NOMO-1 treated with dmso at 0.1 percent for 144 hours (cell line): ENCODE measurements around the gene GATA1.
"Not testable (repeated sequence)": the region's sequence is repeated elsewhere in the genome, so short reads cannot be mapped to it uniquely, and the experiment has no call there.

Experiments used
- DNase-seq: peaks from one replicate; lab custom pipeline; 2025; ENCODE audit not compliant: unreplicated experiment; lab: John Stamatoyannopoulos, UW

Gene GATA1

GRCh38 chrX:48806081-48806480 lies 19.7 kb downstream of the GATA1 start:
- DNase-seq = no peak

GRCh38 chrX:48813644-48814043 lies 27.3 kb downstream of the GATA1 start:
- no peak for DNase-seq

GRCh38 chrX:48814722-48815121 lies 28.3 kb downstream of the GATA1 start:
- no peak for DNase-seq

- DNase-seq = no peak
Measured at GRCh38 chrX:48815266-48815665, 28.9 kb downstream of the GATA1 start.

- DNase-seq = no peak
Measured at GRCh38 chrX:48816014-48816810, 29.8 kb downstream of the GATA1 start.

GRCh38 chrX:48818098-48818497 lies 31.7 kb downstream of the GATA1 start:
- no peak for DNase-seq

GRCh38 chrX:48818866-48819265 lies 32.5 kb downstream of the GATA1 start:
- no peak for DNase-seq

GRCh38 chrX:48819394-48819793 lies 33.0 kb downstream of the GATA1 start:
- not testable (repeated sequence) for DNase-seq

GRCh38 chrX:48823053-48823452 lies 36.7 kb downstream of the GATA1 start:
- DNase-seq = no peak

- no peak for DNase-seq
Measured at GRCh38 chrX:48824066-48824465, 37.7 kb downstream of the GATA1 start.

GRCh38 chrX:48826135-48826875 lies 39.9 kb downstream of the GATA1 start, which contains the start of gene ERAS:
Gene ERAS, plus strand, starts transcription at chrX:48826513. Its CDS starts 2,611 bp downstream, at chrX:48829124.
- DNase-seq = no peak

GRCh38 chrX:48826876-48827653 lies 40.7 kb downstream of the GATA1 start:
- DNase-seq = no peak

GRCh38 chrX:48827654-48827968 lies 41.2 kb downstream of the GATA1 start:
- no peak for DNase-seq

GRCh38 chrX:48829016-48829735 lies 42.8 kb downstream of the GATA1 start:
- DNase-seq = no peak

GRCh38 chrX:48831136-48831908 lies 44.9 kb downstream of the GATA1 start:
- no peak for DNase-seq

- no peak for DNase-seq
Measured at GRCh38 chrX:48831909-48832291, 45.5 kb downstream of the GATA1 start.

- DNase-seq = no peak
Measured at GRCh38 chrX:48833542-48834138, 47.2 kb downstream of the GATA1 start.

- no peak for DNase-seq
Measured at GRCh38 chrX:48834383-48834709, 48.0 kb downstream of the GATA1 start.

GRCh38 chrX:48835524-48836329 lies 49.3 kb downstream of the GATA1 start, which contains the start of gene PCSK1N:
Gene PCSK1N, minus strand, starts transcription at chrX:48835610. Its CDS starts 78 bp downstream, at chrX:48835532.
- DNase-seq = no peak
